ENCODE results near the gene MAST4. TPM values are rescaled to one million over a fixed set of nuclear protein-coding genes. Genes with fewer than 3 reads are reported as not detected.

The MAST4 gene
- polyA plus RNA-seq, 1 experiment, result 11.6 TPM

DNA sequence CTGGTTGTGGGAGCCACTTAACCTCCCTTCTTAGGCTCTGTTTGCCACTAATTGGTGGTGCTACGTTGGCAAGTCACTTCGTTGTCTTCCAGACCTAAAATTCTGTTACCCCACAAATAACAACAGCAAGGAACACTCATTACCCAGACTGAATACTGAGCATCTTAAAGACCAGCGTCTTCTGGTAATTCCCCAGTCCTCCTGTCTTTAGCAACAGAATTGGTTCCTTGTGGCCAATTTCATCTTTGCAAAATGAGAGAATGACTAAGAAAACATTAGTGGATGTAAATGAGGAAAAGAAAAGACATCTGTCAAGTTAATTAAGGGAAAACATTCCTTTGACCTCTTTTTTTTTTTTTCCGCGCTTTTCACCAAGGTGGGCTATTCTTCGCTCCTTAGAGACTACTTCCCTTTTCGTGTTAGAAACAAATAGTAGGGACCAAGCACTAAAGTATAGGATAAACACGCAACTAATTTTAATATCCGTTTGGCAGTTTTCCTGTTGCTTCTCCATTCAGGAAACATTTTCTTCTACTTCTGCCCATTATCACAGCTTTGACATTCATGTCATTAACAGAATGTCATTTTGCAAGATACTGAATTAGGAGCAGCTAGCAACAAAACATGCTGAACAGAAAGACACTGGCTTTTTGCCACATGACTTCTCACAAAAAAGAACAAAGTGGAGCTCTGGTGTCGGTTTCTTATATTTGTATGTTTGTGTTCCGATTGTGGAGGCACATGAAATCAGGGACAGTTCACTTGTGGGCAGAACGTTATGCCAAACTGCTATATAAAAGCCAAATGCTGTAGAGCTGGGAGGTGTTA lies 446.2 kb downstream of the MAST4 start:
- ChIA-PET CTCF (interaction anchor here (0.8 kb wide), 1 partner anchor 55 kb away, joined by 5 read pairs; no protein-coding TSS in a partner anchor), POLR2A (no interaction called here)
- H3K4me3 ChIP-seq (ENCODE audit: low read depth, low read length), result no peak overlapping the region
- no peak for DNase-seq (ENCODE audit: low read depth, low spot score)
- no peak overlapping the region for H3K27ac ChIP-seq (ENCODE audit: low read depth, low read length)
- H3K9me3 ChIP-seq (ENCODE audit: control insufficient read depth, insufficient read depth, low read length), result no peaks in the 10 kb centered on the region
- TF ChIP-seq CTCF (IDR thresholded peaks at IDR 0.05; ENCODE audit: low read depth, low read length), result no peak
- no peaks in the 10 kb centered on the region for H3K27me3 ChIP-seq (ENCODE audit: control insufficient read depth, insufficient read depth, low read length)

DNA sequence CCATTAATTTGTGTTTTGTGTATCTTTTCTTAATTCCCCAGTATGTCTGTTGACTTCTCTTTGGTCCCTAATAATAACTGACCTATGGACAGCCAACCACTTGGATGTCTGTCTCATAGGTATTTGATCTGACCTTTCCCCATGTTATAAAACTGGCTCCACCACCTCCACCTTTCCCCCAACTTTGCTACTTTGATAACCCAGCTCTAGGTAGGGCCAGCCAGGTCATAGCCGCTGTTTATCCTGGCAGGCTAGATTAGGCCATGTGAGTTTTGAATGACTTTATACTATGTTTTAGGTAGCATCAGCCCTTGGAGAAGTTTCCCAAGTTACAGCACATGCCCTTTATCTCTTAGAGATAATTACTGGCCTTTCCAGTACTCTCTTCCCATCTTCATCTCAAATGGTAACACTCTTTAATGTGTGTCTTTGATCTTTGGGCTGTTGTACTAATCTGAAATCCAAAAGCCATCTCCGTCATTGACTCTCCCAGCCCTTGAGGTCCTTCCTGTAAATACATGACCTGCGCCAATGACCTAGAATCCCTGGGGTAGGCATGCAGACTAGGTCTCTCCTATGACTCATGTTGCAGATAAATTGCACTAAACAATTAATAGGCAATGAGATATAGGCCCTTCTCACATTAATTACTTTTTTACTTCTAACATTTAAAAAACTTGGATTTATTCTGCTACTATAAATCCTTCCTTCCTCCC lies 447.8 kb downstream of the MAST4 start:
- DNase-seq (ENCODE audit: low read depth, low spot score), result no peak
- Histone ChIP-seq H3K9me3 (ENCODE audit: control insufficient read depth, insufficient read depth, low read length) (no peaks in the 10 kb centered on the region), H3K27me3 (ENCODE audit: control insufficient read depth, insufficient read depth, low read length) (no peaks in the 10 kb centered on the region), H3K4me3 (ENCODE audit: low read depth, low read length) (no peak overlapping the region), H3K27ac (ENCODE audit: low read depth, low read length) (no peak overlapping the region)
- ChIA-PET CTCF (no interaction called here), POLR2A (no interaction called here)
- no peak for TF ChIP-seq CTCF (IDR thresholded peaks at IDR 0.05; ENCODE audit: low read depth, low read length)

GRCh38 chr5:67045816-67046740 lies 449.9 kb downstream of the MAST4 start:
- no peak for TF ChIP-seq CTCF (IDR thresholded peaks at IDR 0.05; ENCODE audit: low read depth, low read length)
- H3K9me3 ChIP-seq (ENCODE audit: control insufficient read depth, insufficient read depth, low read length), result no peaks in the 10 kb centered on the region
- DNase-seq (ENCODE audit: low read depth, low spot score), result no peak
- no peak overlapping the region for H3K27ac ChIP-seq (ENCODE audit: low read depth, low read length)
- POLR2A ChIA-PET, result interaction anchor here (0.6 kb wide), 2 partner anchors 10 to 86 kb away, joined by 3 to 12 read pairs; no protein-coding TSS in a partner anchor
- no peak overlapping the region for H3K4me3 ChIP-seq (ENCODE audit: low read depth, low read length)
- H3K27me3 ChIP-seq (ENCODE audit: control insufficient read depth, insufficient read depth, low read length), result no peaks in the 10 kb centered on the region
- CTCF ChIA-PET, result interaction anchor here (0.7 kb wide), 1 partner anchor 104 kb away, joined by 3 read pairs; no protein-coding TSS in a partner anchor

- H3K27me3 ChIP-seq (ENCODE audit: control insufficient read depth, insufficient read depth, low read length), result no peaks in the 10 kb centered on the region
- no peak for DNase-seq (ENCODE audit: low read depth, low spot score)
- ChIA-PET POLR2A (no interaction called here), CTCF (interaction anchor here (0.9 to 1.0 kb wide), 2 partner anchors 12 to 103 kb away, joined by 3 to 5 read pairs; no protein-coding TSS in a partner anchor)
- no peak overlapping the region for H3K27ac ChIP-seq (ENCODE audit: low read depth, low read length)
- no peak overlapping the region for H3K4me3 ChIP-seq (ENCODE audit: low read depth, low read length)
- H3K9me3 ChIP-seq (ENCODE audit: control insufficient read depth, insufficient read depth, low read length), result no peaks in the 10 kb centered on the region
- TF ChIP-seq CTCF (IDR thresholded peaks at IDR 0.05; ENCODE audit: low read depth, low read length), result no peak
Measured at GRCh38 chr5:67047160-67047559, 451.0 kb downstream of the MAST4 start.
